Ecto neural progenitor cell (in vitro differentiated cells): Measurements from ENCODE around the gene IL4I1.
"Not testable (repeated sequence)": the region's sequence is repeated elsewhere in the genome, so short reads cannot be mapped to it uniquely, and the experiment has no call there.

ENCODE experiments used
- DNase-seq: peaks from one replicate; pipeline ENCODE4 v3.0.0-alpha.2; 2018; ENCODE audit warnings: low spot score

IL4I1 gene

GRCh38 chr19:49896863-49897621 lies at the start of gene IL4I1:
Gene IL4I1 (minus strand): TSS chr19:49896887. CDS start chr19:49896160, 727 bp downstream.
- DNase-seq = no peak

- no peak for DNase-seq
These were observed 49.7 kb upstream of the IL4I1 start for GRCh38 chr19:49946415-49946814.

DNA sequence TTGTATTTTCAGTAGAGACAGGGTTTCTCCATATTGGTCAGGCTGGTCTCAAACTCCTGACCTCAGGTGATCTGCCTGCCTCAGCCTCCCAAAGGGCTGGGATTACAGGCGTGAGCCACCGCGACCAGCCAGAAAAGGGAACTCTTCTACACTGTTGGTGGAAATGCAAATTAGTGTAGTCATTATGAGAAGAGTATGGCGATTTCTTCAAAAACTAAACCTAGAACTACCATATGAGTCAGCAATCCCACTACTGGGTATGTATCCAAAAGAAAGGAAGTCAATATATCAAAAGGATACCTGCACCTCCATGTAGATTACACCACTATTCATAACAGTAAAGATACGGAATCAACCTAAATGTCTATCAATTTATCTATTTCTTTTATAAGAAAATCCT lies 47.9 kb upstream of the IL4I1 start:
- not testable (repeated sequence) for DNase-seq

DNA sequence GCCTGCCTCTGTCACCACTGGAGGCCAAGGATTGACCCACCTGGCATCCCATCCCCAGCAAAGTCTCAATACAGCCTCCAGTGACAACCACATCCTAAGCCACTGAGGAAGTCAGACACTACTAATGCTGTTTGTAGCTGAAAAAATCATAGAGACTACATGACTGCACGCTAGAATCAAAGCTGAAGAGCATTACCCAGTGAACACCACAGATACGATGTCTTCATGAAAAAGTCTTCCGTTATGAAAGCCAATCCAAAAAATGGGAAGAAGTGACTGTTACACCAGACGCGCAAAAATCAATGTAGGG lies 43.8 kb upstream of the IL4I1 start:
- DNase-seq = no peak

GRCh38 chr19:49939721-49940481 lies 43.2 kb upstream of the IL4I1 start:
- DNase-seq = no peak

DNA sequence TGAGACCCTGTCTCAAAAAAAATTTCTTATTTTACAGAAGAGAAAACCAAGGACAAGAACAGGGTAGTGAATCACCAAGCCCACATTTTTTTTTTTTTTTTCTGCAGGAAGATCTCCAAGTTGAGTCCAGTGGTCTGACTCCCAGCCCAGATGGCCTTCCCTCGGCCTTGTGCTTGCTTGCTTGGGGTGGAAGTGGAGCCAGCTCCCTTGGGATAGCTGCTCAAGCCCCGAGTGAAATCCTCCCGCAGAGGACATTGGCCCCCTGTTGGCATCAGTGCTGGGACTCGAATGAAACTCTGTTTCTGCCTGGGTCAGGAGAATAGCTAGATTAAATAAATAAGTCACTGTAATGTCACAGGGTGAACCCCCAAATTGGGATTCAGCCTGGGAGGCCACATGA lies 42.0 kb upstream of the IL4I1 start:
- DNase-seq = no peak

GRCh38 chr19:49937750-49938381 lies 41.2 kb upstream of the IL4I1 start:
- DNase-seq = peak; percentile 91

DNA sequence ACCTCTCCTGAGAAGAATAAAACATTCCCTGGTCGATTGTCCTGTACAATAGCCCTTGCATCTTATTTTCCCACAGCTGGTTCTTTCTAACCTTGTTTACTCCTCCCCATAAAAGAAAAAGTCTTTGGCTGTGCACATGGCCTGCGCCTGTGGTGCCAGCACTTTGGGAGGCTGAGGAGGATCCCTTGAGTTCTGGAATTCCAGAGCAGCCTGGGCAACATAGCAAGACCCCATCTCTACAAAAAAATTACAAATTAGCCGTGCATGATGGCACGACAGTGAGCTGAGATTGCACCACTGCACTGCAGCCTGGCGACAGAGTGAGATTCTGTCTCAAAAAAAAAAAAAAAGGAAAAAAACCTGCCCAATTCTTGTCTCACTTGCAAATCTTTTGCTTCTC lies 39.9 kb upstream of the IL4I1 start:
- DNase-seq = no peak

GRCh38 chr19:49933643-49934042 lies 37.0 kb upstream of the IL4I1 start:
- DNase-seq = no peak

- DNase-seq = no peak
These were observed 36.0 kb upstream of the IL4I1 start for GRCh38 chr19:49932731-49933131.

GRCh38 chr19:49932041-49932451 lies 35.4 kb upstream of the IL4I1 start:
- no peak for DNase-seq

GRCh38 chr19:49931293-49932040 lies 34.8 kb upstream of the IL4I1 start:
- DNase-seq = no peak

GRCh38 chr19:49930483-49931011 lies 33.9 kb upstream of the IL4I1 start:
- DNase-seq = peak; percentile 57

- DNase-seq = peak; percentile 95
These were observed 33.2 kb upstream of the IL4I1 start for GRCh38 chr19:49929611-49930482.

GRCh38 chr19:49929121-49929610 lies 32.5 kb upstream of the IL4I1 start, which contains the start of the genes ATF5 and NUP62:
Gene ATF5 (plus strand): TSS chr19:49929205. CDS start chr19:49930851, 1,646 bp downstream.
Gene NUP62 (minus strand): TSS chr19:49929504. CDS start chr19:49909807, 19,697 bp downstream.
- peak; percentile 95 for DNase-seq

- DNase-seq = no peak
These were observed 31.0 kb upstream of the IL4I1 start for GRCh38 chr19:49927526-49928264.

- no peak for DNase-seq
These were observed 29.8 kb upstream of the IL4I1 start for GRCh38 chr19:49926515-49926914.

DNA sequence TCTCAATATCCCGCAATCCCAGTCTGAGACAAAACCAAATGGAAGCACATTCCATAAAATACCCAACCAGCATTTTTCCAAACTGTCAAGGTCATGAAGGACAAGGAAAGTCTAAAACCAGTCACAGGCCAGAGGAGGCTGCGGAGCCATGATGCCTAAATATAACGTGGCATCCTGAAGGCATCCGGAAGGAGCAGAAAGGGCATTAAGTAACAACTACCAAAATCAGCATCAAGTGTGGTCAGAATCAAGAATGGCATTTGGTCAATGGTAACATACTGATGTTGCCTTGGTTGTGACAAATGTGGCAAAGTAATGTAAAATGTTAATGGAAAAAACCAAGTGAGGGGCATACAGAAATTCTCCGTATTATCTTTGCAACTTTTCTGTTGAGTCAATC lies 28.8 kb upstream of the IL4I1 start:
- no peak for DNase-seq

GRCh38 chr19:49924881-49925210 lies 28.2 kb upstream of the IL4I1 start:
- not testable (repeated sequence) for DNase-seq
